DND-41 (cell line): Measurements from ENCODE around the gene SLC7A7.

Experiments used
- ATAC-seq: fragments of 200-7000 bp; cut with Tn5 transposase; 3 replicates; pipeline ENCODE4 v1.9.1; 2021; ENCODE audit warnings: low read depth; ENCODE audit not compliant: insufficient read depth
- DNase-seq: peaks from one replicate; pipeline ENCODE4 v3.0.0-alpha.2; 2020
- H2AFZ ChIP-seq: 2 replicates; pipeline ENCODE4 v1.6.0; 2012; ENCODE audit warnings: low read depth, low read length
- H3K27ac ChIP-seq: 2 replicates; pipeline ENCODE4 v1.5.1; 2012; ENCODE audit warnings: low read length, inconsistent platforms
- H3K27me3 ChIP-seq: fragments of 200-600 bp; sonication (generic); 2 replicates; pipeline ENCODE4 v1.6.0; 2012; ENCODE audit warnings: low read length, mild to moderate bottlenecking, inconsistent platforms; ENCODE audit not compliant: insufficient read depth, poor library complexity
- H3K36me3 ChIP-seq: 2 replicates; pipeline ENCODE4 v1.5.1; 2012; ENCODE audit warnings: low read length, inconsistent platforms; ENCODE audit not compliant: insufficient read depth
- H3K4me1 ChIP-seq: 2 replicates; pipeline ENCODE4 v1.5.1; 2012; ENCODE audit warnings: mild to moderate bottlenecking, low read length; ENCODE audit not compliant: insufficient read depth
- H3K4me2 ChIP-seq: 2 replicates; pipeline ENCODE4 v1.6.0; 2012; ENCODE audit warnings: mild to moderate bottlenecking, moderate library complexity, low read length, inconsistent platforms; ENCODE audit not compliant: insufficient read depth
- H3K4me3 ChIP-seq, 2 experiments: fragments of 200-600 bp in 1 of 2; shearing (Covaris generic) in 1 of 2; 2 replicates each; pipeline ENCODE4 v1.5.1; 2012 to 2016; ENCODE audit warnings: inconsistent platforms in 2 of 2, low read length in 2 of 2, mild to moderate bottlenecking in 2 of 2, low read depth in 1 of 2, moderate library complexity in 1 of 2
- H3K79me2 ChIP-seq: 2 replicates; pipeline ENCODE4 v1.6.0; 2012; ENCODE audit warnings: low read length, inconsistent platforms; ENCODE audit not compliant: insufficient read depth
- H3K9ac ChIP-seq: 2 replicates; pipeline ENCODE4 v1.6.0; 2012; ENCODE audit warnings: low read depth, mild to moderate bottlenecking, inconsistent platforms, low read length, moderate library complexity
- H3K9me3 ChIP-seq: 2 replicates; pipeline ENCODE4 v1.5.1; 2012; ENCODE audit warnings: low read length, moderate library complexity, mild to moderate bottlenecking, inconsistent platforms; ENCODE audit not compliant: insufficient read depth, severe bottlenecking
- H4K20me1 ChIP-seq: 2 replicates; pipeline ENCODE4 v1.6.0; 2012; ENCODE audit warnings: low read length; ENCODE audit not compliant: insufficient read depth
- EZH2 ChIP-seq: IDR thresholded peaks from 3 replicates; pipeline ENCODE4 v1.6.1; 2012; ENCODE audit warnings: borderline replicate concordance, low read depth, mild to moderate bottlenecking, moderate library complexity, low read length, inconsistent platforms; ENCODE audit not compliant: severe bottlenecking
- TF ChIP-seq, protein P1 (sequence below): IDR thresholded peaks from 2 replicates; pipeline ENCODE4 v1.5.1; 2012; ENCODE audit warnings: borderline replicate concordance, low read length, moderate library complexity, mild to moderate bottlenecking; ENCODE audit not compliant: poor library complexity, severe bottlenecking; ENCODE audit errors: extremely low read depth

Gene SLC7A7

DNA sequence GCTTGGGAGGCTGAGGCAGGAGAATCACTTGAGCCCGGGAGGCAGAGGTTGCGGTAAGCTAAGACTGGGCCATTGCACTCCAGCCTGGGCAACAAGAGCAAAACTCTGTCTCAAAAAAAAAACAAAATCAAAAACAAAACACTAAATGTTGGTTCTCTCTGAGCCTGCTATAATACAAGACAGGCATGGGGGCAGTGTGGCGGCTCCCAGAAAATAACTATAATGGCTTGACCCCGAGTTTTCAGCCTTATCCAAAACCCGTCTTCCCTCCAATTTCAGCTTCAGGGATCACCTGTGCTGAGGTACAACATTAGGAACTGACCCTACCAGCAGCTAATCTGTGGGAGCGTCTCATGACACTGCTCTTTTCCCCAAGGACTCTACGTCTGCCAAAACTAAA lies 862 bp downstream of the SLC7A7 start:
- Histone ChIP-seq H3K79me2 (no peaks in the 10 kb centered on the region), H3K9me3 (no peaks in the 10 kb centered on the region), H3K4me2 (no peak overlapping the region), H4K20me1 (no peaks in the 10 kb centered on the region), H2AFZ (no peak overlapping the region), H3K9ac (no peak overlapping the region), H3K27me3 (peaks cover 5% of the 10 kb centered on the region), H3K4me3 (no peak overlapping the region), H3K4me1 (peaks cover 5% of the 10 kb centered on the region; the same call in 1 of the 2 replicates), H3K27ac (no peak overlapping the region), H3K36me3 (no peaks in the 10 kb centered on the region)
- DNase-seq = no peak
- TF ChIP-seq EZH2 = no peak
- TF ChIP-seq, protein P1, sequence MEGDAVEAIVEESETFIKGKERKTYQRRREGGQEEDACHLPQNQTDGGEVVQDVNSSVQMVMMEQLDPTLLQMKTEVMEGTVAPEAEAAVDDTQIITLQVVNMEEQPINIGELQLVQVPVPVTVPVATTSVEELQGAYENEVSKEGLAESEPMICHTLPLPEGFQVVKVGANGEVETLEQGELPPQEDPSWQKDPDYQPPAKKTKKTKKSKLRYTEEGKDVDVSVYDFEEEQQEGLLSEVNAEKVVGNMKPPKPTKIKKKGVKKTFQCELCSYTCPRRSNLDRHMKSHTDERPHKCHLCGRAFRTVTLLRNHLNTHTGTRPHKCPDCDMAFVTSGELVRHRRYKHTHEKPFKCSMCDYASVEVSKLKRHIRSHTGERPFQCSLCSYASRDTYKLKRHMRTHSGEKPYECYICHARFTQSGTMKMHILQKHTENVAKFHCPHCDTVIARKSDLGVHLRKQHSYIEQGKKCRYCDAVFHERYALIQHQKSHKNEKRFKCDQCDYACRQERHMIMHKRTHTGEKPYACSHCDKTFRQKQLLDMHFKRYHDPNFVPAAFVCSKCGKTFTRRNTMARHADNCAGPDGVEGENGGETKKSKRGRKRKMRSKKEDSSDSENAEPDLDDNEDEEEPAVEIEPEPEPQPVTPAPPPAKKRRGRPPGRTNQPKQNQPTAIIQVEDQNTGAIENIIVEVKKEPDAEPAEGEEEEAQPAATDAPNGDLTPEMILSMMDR = no peak
- no peak for ATAC-seq

- no peaks in the 10 kb centered on the region for H3K36me3 ChIP-seq
- DNase-seq (no peak), ATAC-seq (no peak)
- H3K79me2 ChIP-seq = no peaks in the 10 kb centered on the region
- peaks cover 5% of the 10 kb centered on the region; the same call in 1 of the 2 replicates for H3K4me1 ChIP-seq
- no peak overlapping the region for H3K9ac ChIP-seq
- no peaks in the 10 kb centered on the region for H4K20me1 ChIP-seq
- H3K27ac ChIP-seq = no peak overlapping the region
- TF ChIP-seq EZH2 = no peak
- TF ChIP-seq, protein P1 = no peak
- no peaks in the 10 kb centered on the region for H3K9me3 ChIP-seq
- no peak overlapping the region for H3K4me2 ChIP-seq
- H2AFZ ChIP-seq = no peak overlapping the region
- peaks cover 3% of the 10 kb centered on the region for H3K27me3 ChIP-seq
- H3K4me3 ChIP-seq = no peak overlapping the region
These were observed 2.1 kb downstream of the SLC7A7 start for GRCh38 chr14:22813145-22813544.

- Histone ChIP-seq H3K9ac (no peak overlapping the region), H3K4me3 (no peak overlapping the region), H3K9me3 (no peaks in the 10 kb centered on the region), H3K27me3 (peaks cover 3% of the 10 kb centered on the region), H3K36me3 (no peaks in the 10 kb centered on the region), H2AFZ (no peak overlapping the region), H3K4me1 (peaks cover 5% of the 10 kb centered on the region; the same call in 1 of the 2 replicates), H3K79me2 (no peaks in the 10 kb centered on the region), H3K27ac (no peak overlapping the region), H4K20me1 (no peaks in the 10 kb centered on the region), H3K4me2 (no peak overlapping the region)
- DNase-seq = no peak
- ATAC-seq = 0 out of 3 replicates have a peak, but pooled peaks have one; percentile 33
- TF ChIP-seq, protein P1 = no peak
- TF ChIP-seq EZH2 = no peak
These were observed 2.5 kb downstream of the SLC7A7 start for GRCh38 chr14:22812744-22813143.

- peaks cover 5% of the 10 kb centered on the region; the same call in 1 of the 2 replicates for H3K4me1 ChIP-seq
- TF ChIP-seq, protein P1 = no peak
- TF ChIP-seq EZH2 = no peak
- ATAC-seq (no peak), DNase-seq (no peak)
- peaks cover 3% of the 10 kb centered on the region for H3K27me3 ChIP-seq
- H3K4me3 ChIP-seq = no peak overlapping the region
- no peaks in the 10 kb centered on the region for H3K79me2 ChIP-seq
- no peak overlapping the region for H3K27ac ChIP-seq
- no peaks in the 10 kb centered on the region for H3K9me3 ChIP-seq
- H3K9ac ChIP-seq = no peak overlapping the region
- H2AFZ ChIP-seq = no peak overlapping the region
- H3K4me2 ChIP-seq = no peak overlapping the region
- H4K20me1 ChIP-seq = no peaks in the 10 kb centered on the region
- no peaks in the 10 kb centered on the region for H3K36me3 ChIP-seq
These were observed 3.5 kb downstream of the SLC7A7 start for GRCh38 chr14:22811722-22812121.
